Endothelial cell of umbilical vein (primary cell): ENCODE results near the gene ALOX5. TPM values are rescaled to one million over a fixed set of nuclear protein-coding genes. Genes with fewer than 3 reads are reported as not detected.

Experiments used
- BruUV-seq: library from RNA; stranded (reverse); fragments of 400-500 nt; replicated peaks from 2 replicates; lab custom pipeline; 2021; lab: Mats Ljungman, UMichigan
- CTCF ChIA-PET: fragments of 300-600, 350-600 bp; sonication (Branson Sonifier 250); formaldehyde crosslinking; loops from one replicate; lab custom pipeline; 2021; ENCODE audit warnings: antibody characterized with exemption, inconsistent platforms; lab: Charles Lee
- POLR2A ChIA-PET: fragments of 300-600, 350-600 bp; sonication (Branson Sonifier 250); formaldehyde crosslinking; loops from one replicate; lab custom pipeline; 2021; ENCODE audit warnings: antibody characterized with exemption, inconsistent platforms; lab: Charles Lee
- DNase-seq: peaks from one replicate; pipeline ENCODE4 v3.0.0-alpha.2; 2011; ENCODE audit warnings: low read depth, low spot score
- FAIRE-seq: peaks from 2 replicates; lab custom pipeline; 2011; peaks lifted over from hg19 to GRCh38; lab: Jason Lieb, UNC
- H2AFZ ChIP-seq: 2 replicates; pipeline ENCODE4 v1.6.0; 2012; ENCODE audit warnings: low read depth, low read length, control low read depth, inconsistent platforms
- H3K27ac ChIP-seq: 2 replicates; pipeline ENCODE4 v1.5.1; 2011; ENCODE audit warnings: low read depth, mild to moderate bottlenecking, control low read depth, low read length, moderate library complexity; ENCODE audit not compliant: insufficient read depth
- H3K27me3 ChIP-seq, 2 experiments: 2 replicates each; pipeline versions ENCODE4 v1.6.0 to v1.6.1; 2011; ENCODE audit warnings: low read length in 2 of 2, mixed read lengths in 1 of 2; ENCODE audit not compliant: control insufficient read depth in 2 of 2, insufficient read depth in 2 of 2
- H3K36me3 ChIP-seq, 2 experiments: 2 replicates in 1 of 2; 3 replicates in 1 of 2; pipeline ENCODE4 v1.5.1; 2011; ENCODE audit warnings: low read length in 2 of 2, mild to moderate bottlenecking in 1 of 2, moderate library complexity in 1 of 2; ENCODE audit not compliant: control insufficient read depth in 2 of 2, insufficient read depth in 2 of 2; ENCODE audit errors: extremely low read depth in 1 of 2
- H3K4me1 ChIP-seq: 3 replicates; pipeline ENCODE4 v1.5.1; 2011; ENCODE audit warnings: mild to moderate bottlenecking, low read length; ENCODE audit not compliant: control insufficient read depth, insufficient read depth; ENCODE audit errors: extremely low read depth
- H3K4me2 ChIP-seq: 2 replicates; pipeline ENCODE4 v1.6.1; 2011; ENCODE audit warnings: low read length, control low read depth, mixed read lengths; ENCODE audit not compliant: insufficient read depth
- H3K4me3 ChIP-seq, 3 experiments: fragments of 200-600 bp in 1 of 3; sonication (generic), shearing (Covaris generic) in 1 of 3; replicated peaks in 1 of 3; 2 replicates each; pipeline ENCODE4 v1.5.1; 2011 to 2016; ENCODE audit warnings: control low read depth in 3 of 3, low read length in 3 of 3, mild to moderate bottlenecking in 2 of 3, inconsistent platforms in 1 of 3, low read depth in 1 of 3, moderate library complexity in 1 of 3; ENCODE audit not compliant: insufficient read depth in 1 of 3
- H3K79me2 ChIP-seq: 2 replicates; pipeline ENCODE4 v1.6.0; 2012; ENCODE audit warnings: low read length, inconsistent platforms; ENCODE audit not compliant: control insufficient read depth, insufficient read depth
- H3K9ac ChIP-seq: replicated peaks from 2 replicates; pipeline ENCODE3; 2011; ENCODE audit warnings: low read length, control low read depth; ENCODE audit not compliant: insufficient read depth; ENCODE audit errors: extremely low read depth
- H3K9me1 ChIP-seq: replicated peaks from 3 replicates; pipeline ENCODE4 v1.6.0; 2011; ENCODE audit warnings: mild to moderate bottlenecking, low read length; ENCODE audit not compliant: control insufficient read depth, insufficient read depth; ENCODE audit errors: extremely low read depth
- H3K9me3 ChIP-seq: replicated peaks from 2 replicates; pipeline ENCODE4 v1.5.1; 2012; ENCODE audit warnings: low read length, inconsistent platforms; ENCODE audit not compliant: control insufficient read depth, insufficient read depth
- H4K20me1 ChIP-seq: replicated peaks from 2 replicates; pipeline ENCODE3; 2011; ENCODE audit warnings: mild to moderate bottlenecking, low read length; ENCODE audit not compliant: control insufficient read depth, insufficient read depth; ENCODE audit errors: extremely low read depth
- CTCF ChIP-seq, 2 donors: IDR thresholded peaks; 1 replicate in 1 of 2; 2 replicates in 1 of 2; pipeline ENCODE4 v1.5.1; 2011; ENCODE audit warnings: low read length in 2 of 2, mild to moderate bottlenecking in 2 of 2, moderate library complexity in 2 of 2, control low read depth in 1 of 2, inconsistent platforms in 1 of 2, low read depth in 1 of 2; ENCODE audit not compliant: insufficient read depth in 1 of 2; ENCODE audit errors: extremely low read depth in 1 of 2
- EZH2 ChIP-seq: IDR thresholded peaks from 2 replicates; pipeline ENCODE4 v1.6.1; 2012; ENCODE audit warnings: borderline replicate concordance, low read depth, mild to moderate bottlenecking, moderate library complexity, low read length, inconsistent platforms; ENCODE audit not compliant: severe bottlenecking
- FOS ChIP-seq: IDR thresholded peaks from 2 replicates; pipeline ENCODE4 v1.6.1; 2011; ENCODE audit warnings: mild to moderate bottlenecking, low read length, moderate library complexity, borderline replicate concordance; ENCODE audit not compliant: insufficient read depth
- GATA2 ChIP-seq: IDR thresholded peaks from 2 replicates; pipeline ENCODE4 v1.7.0; 2011; ENCODE audit warnings: low read depth, mild to moderate bottlenecking, moderate library complexity, mixed read lengths, low read length; ENCODE audit not compliant: insufficient read length, insufficient read depth
- JUN ChIP-seq: IDR thresholded peaks from 2 replicates; pipeline ENCODE4 v1.6.1; 2011; ENCODE audit warnings: borderline replicate concordance, low read depth; ENCODE audit not compliant: insufficient read length, insufficient read depth
- MAX ChIP-seq: IDR thresholded peaks from 2 replicates; pipeline ENCODE4 v1.6.1; 2011; ENCODE audit not compliant: insufficient read depth, insufficient read length
- MYC ChIP-seq: IDR thresholded peaks from one replicate; pipeline ENCODE4 v1.6.1; 2011; ENCODE audit warnings: mild to moderate bottlenecking, low read depth, low read length
- POLR2A ChIP-seq: IDR thresholded peaks from 2 replicates; pipeline ENCODE4 v1.6.1; 2012; ENCODE audit warnings: low read depth, mild to moderate bottlenecking, control low read depth, low read length
- POLR2AphosphoS5 ChIP-seq: IDR thresholded peaks from 2 replicates; pipeline ENCODE4 v1.6.1; 2012; ENCODE audit warnings: low read depth, mild to moderate bottlenecking, control low read depth, low read length, moderate library complexity; ENCODE audit not compliant: insufficient read depth
- dilution Hi-C: fragments of 300-500 bp; cut with MboI; formaldehyde crosslinking; loops from one replicate; pipeline ENCODE4 v1.15.0; 2019; ENCODE audit warnings: low sequenced_read_pairs; ENCODE audit not compliant: extremely low pct_ligation_motif_present
- intact Hi-C: fragments of 100-400 bp; cut with micrococcal nuclease; formaldehyde crosslinking; loops from one replicate; pipeline ENCODE4 v1.10.0; 2022
- polyA plus RNA-seq, 4 experiments: library from polyadenylated mRNA; depleted of rRNA in 3 of 4; stranded (reverse) in 3 of 4; unstranded in 1 of 4; fragments of >200 nt; gene quantifications; 2 replicates each; pipeline versions ENCODE4 v1.2.1 to v1.2.3, GENCODE V29; 2011 to 2012; ENCODE audit warnings: missing spikeins in 1 of 4
- total RNA-seq: library from RNA; stranded (reverse); gene quantifications from 2 replicates; pipeline ENCODE4 v1.2.3, GENCODE V29; 2021

ALOX5 gene
- total and polyA plus RNA-seq, 2 donors (not counting 3 experiments of a cell fraction or from before 2014, with no cell fraction given): 0.04 TPM; not detected in 1

GRCh38 chr10:45491061-45491460 is 117.0 kb downstream of the ALOX5 start:
- Histone ChIP-seq H3K79me2 (no peaks in the 10 kb centered on the region), H3K27ac (no peak overlapping the region), H3K9me3 (no peaks in the 10 kb centered on the region), H3K4me2 (no peak overlapping the region), H4K20me1 (no peaks in the 10 kb centered on the region), H3K27me3 (no peaks in the 10 kb centered on the region), H3K4me1 (no peaks in the 10 kb centered on the region), H3K36me3 (peaks cover 0 to 4% of the 10 kb centered on the region in 2 experiments), H2AFZ (no peak overlapping the region), H3K9me1 (no peaks in the 10 kb centered on the region), H3K4me3 (no peak overlapping the region), H3K9ac (no peak overlapping the region)
- TF ChIP-seq POLR2A (no peak), JUN (no peak), FOS (no peak), EZH2 (no peak), GATA2 (no peak), POLR2AphosphoS5 (no peak), MYC (no peak), CTCF (IDR thresholded peaks at IDR 0.05; ENCODE audit: extremely low read depth in 1 of 2, insufficient read depth in 1 of 2, low read depth in 1 of 2, low read length in 2 of 2) (no peak), MAX (no peak)
- ChIA-PET POLR2A (no interaction called here), CTCF (no interaction called here)
- intact Hi-C loops: no loop called here
- no peak for FAIRE-seq
- no peak for DNase-seq
- dilution Hi-C loops: no loop called here
- no TSS peak for BruUV-seq

Other genes starting within 250 kb of the ALOX5 start
- not detected in 2 replicates for gene OR13A1, start 58.6 kb upstream of the ALOX5 start, total RNA-seq
- not detected in 2 replicates for gene OR13A1, start 58.6 kb upstream of the ALOX5 start, polyA plus RNA-seq